ENCODE measurements around the gene MYL3.
A peak's percentile ranks its signal among the peaks of the same experiment; 100 is the strongest.

The MYL3 gene

GRCh38 chr3:46850468-46850779 lies 12.8 kb downstream of the MYL3 start:
- no peak for DNase-seq (ENCODE audit: low spot score)

GRCh38 chr3:46849686-46850467 lies 13.4 kb downstream of the MYL3 start:
- no peak for DNase-seq (ENCODE audit: low spot score)

GRCh38 chr3:46849045-46849631 lies 14.1 kb downstream of the MYL3 start:
- no peak for DNase-seq (ENCODE audit: low spot score)

GRCh38 chr3:46848271-46849044 lies 14.8 kb downstream of the MYL3 start:
- peak; percentile 56 for DNase-seq (ENCODE audit: low spot score)

- DNase-seq (ENCODE audit: low spot score): no peak
Observed at GRCh38 chr3:46847744-46848143, 15.5 kb downstream of the MYL3 start.

- no peak for DNase-seq (ENCODE audit: low spot score)
Observed at GRCh38 chr3:46846624-46847542, 16.4 kb downstream of the MYL3 start.

- DNase-seq (ENCODE audit: low spot score): peak; percentile 93
Observed at GRCh38 chr3:46845860-46846623, 17.2 kb downstream of the MYL3 start.

- DNase-seq (ENCODE audit: low spot score): peak; percentile 90
Observed at GRCh38 chr3:46845397-46845859, 17.8 kb downstream of the MYL3 start.

- DNase-seq (ENCODE audit: low spot score): no peak
Observed at GRCh38 chr3:46844881-46845312, 18.3 kb downstream of the MYL3 start.

GRCh38 chr3:46844397-46844796 lies 18.8 kb downstream of the MYL3 start:
- DNase-seq (ENCODE audit: low spot score): no peak

- no peak for DNase-seq (ENCODE audit: low spot score)
Observed at GRCh38 chr3:46843508-46843907, 19.7 kb downstream of the MYL3 start.

GRCh38 chr3:46840491-46840890 lies 22.8 kb downstream of the MYL3 start:
- no peak for DNase-seq (ENCODE audit: low spot score)

GRCh38 chr3:46838301-46838700 lies 24.9 kb downstream of the MYL3 start:
- DNase-seq (ENCODE audit: low spot score): no peak

- DNase-seq (ENCODE audit: low spot score): no peak
Observed at GRCh38 chr3:46835491-46835890, 27.8 kb downstream of the MYL3 start.

- DNase-seq (ENCODE audit: low spot score): no peak
Observed at GRCh38 chr3:46835054-46835453, 28.2 kb downstream of the MYL3 start.

- DNase-seq (ENCODE audit: low spot score): peak; percentile 6
Observed at GRCh38 chr3:46833346-46834300, 29.6 kb downstream of the MYL3 start.

GRCh38 chr3:46831841-46832240 lies 31.4 kb downstream of the MYL3 start:
- peak; percentile 1 for DNase-seq (ENCODE audit: low spot score)

- no peak for DNase-seq (ENCODE audit: low spot score)
Observed at GRCh38 chr3:46831316-46831715, 31.9 kb downstream of the MYL3 start.

GRCh38 chr3:46830801-46831200 lies 32.4 kb downstream of the MYL3 start:
- DNase-seq (ENCODE audit: low spot score): peak; percentile 1

GRCh38 chr3:46829699-46830208 lies 33.5 kb downstream of the MYL3 start:
- no peak for DNase-seq (ENCODE audit: low spot score)
